22Rv1 (cell line): ENCODE measurements around the gene ZFP92.
"Not testable (repeated sequence)": the region's sequence is repeated elsewhere in the genome, so short reads cannot be mapped to it uniquely, and the experiment has no call there.

Experiments
- H3K27ac ChIP-seq: fragments of 450-650 bp; 2 replicates; pipeline ENCODE4 v1.5.1; 2017
- ZFX ChIP-seq: fragments of 450-650 bp; IDR thresholded peaks from 2 replicates; pipeline ENCODE4 v1.6.1; 2017; ENCODE audit warnings: antibody characterized with exemption, borderline replicate concordance
- TF ChIP-seq, protein P1 (sequence below): fragments of 450-650 bp; IDR thresholded peaks from 2 replicates; pipeline ENCODE4 v1.5.1; 2017; ENCODE audit warnings: mild to moderate bottlenecking

ZFP92 gene

DNA sequence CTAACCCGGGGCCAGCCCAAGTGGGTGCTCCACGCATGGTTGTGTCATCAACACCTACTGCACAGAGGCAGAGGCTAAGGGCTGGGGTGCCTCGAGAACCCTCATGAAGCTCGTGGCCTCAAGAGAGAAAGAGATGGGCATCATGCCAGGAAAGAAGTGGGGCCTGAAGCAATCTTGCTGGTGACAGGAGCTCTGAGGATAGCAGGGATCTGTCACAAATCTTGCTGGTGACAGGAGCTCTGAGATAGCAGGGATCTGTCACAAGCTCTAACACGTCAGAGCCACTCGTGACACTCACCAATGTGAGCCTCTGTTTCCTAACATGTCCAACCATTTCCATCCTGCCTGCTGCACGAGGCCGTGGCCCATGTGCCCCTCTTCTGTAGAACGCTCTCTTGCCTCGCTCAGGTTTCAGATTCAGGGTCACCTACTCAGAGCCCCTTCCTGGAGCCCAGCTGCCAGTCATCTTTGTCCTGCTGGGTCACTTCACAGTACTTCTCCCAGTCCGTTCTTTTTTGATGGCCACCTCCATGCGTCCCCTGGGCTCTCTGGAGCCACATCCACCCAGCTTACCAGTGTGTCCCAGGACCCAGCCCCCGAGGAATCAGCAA, 31.2 kb upstream of the ZFP92 start:
- no peak overlapping the region for H3K27ac ChIP-seq
- TF ChIP-seq, protein P1, sequence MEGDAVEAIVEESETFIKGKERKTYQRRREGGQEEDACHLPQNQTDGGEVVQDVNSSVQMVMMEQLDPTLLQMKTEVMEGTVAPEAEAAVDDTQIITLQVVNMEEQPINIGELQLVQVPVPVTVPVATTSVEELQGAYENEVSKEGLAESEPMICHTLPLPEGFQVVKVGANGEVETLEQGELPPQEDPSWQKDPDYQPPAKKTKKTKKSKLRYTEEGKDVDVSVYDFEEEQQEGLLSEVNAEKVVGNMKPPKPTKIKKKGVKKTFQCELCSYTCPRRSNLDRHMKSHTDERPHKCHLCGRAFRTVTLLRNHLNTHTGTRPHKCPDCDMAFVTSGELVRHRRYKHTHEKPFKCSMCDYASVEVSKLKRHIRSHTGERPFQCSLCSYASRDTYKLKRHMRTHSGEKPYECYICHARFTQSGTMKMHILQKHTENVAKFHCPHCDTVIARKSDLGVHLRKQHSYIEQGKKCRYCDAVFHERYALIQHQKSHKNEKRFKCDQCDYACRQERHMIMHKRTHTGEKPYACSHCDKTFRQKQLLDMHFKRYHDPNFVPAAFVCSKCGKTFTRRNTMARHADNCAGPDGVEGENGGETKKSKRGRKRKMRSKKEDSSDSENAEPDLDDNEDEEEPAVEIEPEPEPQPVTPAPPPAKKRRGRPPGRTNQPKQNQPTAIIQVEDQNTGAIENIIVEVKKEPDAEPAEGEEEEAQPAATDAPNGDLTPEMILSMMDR = no peak
- no peak for TF ChIP-seq ZFX

DNA sequence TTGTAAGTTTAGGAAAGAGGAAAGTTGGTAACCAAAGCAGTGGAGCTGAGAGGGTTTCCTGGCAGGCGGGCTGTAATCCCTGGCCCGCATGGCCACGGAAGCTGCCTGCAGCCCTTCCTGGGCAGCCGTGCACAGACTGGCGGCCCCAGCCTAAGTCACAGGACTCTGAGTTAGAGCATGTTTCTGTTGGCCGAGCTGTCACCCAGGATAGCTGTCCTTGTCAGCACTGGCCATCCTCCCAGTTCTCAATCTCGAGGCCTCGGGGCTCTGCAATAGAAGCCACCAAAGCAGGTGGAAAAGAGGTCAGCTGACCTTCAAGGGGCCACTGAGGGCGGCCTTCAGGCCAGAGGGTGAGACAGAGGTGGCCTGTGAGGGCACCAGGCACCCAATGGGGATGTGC, 30.6 kb upstream of the ZFP92 start:
- TF ChIP-seq, protein P1 = no peak
- TF ChIP-seq ZFX = no peak
- no peak overlapping the region for H3K27ac ChIP-seq

DNA sequence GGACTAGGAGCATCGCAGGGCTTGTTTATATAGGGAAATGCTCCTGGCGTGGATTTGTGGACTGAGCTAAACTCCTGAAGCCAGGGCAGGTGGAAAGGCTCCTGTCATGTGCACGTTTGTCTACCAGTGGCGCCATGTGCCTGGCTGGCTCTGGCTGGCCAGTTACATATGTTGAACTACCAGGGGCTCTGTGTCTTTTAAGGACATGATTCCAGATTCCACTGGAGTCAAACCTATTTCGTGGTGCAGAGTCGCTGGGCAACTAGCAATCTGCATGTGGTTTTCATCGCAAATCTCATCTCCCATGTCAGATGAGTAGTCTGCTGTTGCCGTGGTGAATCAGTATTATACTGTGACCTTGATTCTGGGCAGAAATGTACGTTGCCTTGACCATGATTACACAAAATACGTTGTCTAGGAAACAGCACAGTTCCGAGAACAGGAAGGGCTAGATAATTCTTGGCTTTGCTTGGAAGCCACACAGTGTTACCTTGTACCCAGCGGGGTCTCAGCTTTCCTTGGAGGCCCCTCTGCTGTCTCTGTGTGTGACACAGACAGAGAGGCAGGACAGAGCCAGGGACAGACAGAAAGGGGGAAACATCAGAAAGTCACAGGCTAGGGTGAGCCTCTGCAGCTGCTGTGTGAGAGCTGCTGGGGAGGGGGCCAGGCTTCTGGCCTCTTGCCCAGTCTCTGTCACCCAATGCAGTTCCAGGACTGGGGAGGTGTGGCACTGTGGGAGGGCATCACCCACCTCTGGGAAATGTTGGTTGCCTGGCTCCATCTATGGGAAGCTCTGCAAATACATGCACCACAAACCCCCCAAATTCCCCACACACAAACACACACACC, 29.4 kb upstream of the ZFP92 start:
- no peak overlapping the region for H3K27ac ChIP-seq
- TF ChIP-seq ZFX = no peak
- TF ChIP-seq, protein P1 = no peak

DNA sequence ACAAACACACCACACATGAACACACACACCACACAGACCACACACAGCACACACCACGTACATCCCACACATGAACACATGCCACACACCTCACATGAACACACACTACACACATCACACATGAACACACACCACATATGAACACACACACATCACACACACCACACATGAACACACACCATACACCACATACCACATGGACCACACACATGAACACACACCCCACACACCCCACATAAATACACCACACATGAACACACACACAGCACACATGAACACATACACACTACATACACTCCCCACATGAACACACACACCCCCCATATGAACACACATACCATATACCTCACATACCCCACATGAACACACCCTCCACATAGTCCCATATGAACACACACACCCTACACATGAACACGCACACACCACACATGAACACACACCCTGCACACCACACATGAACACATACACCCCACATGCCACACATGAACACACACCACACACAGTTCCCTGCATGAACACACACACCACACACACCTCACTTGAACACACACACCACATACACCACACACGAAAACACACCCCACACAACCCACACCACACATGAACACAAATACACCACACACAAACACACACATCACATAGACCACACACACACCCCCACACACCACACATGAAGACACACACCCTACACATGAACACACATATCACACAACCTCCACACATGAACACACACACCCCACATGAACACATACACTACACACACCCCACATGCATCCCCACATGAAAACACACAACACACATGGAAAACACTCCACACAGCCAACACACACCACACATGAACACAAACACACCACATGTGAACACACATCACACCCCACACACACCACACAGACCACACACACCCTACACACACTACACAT, 28.4 kb upstream of the ZFP92 start:
- no peak for TF ChIP-seq ZFX
- TF ChIP-seq, protein P1 = no peak
- no peak overlapping the region for H3K27ac ChIP-seq

DNA sequence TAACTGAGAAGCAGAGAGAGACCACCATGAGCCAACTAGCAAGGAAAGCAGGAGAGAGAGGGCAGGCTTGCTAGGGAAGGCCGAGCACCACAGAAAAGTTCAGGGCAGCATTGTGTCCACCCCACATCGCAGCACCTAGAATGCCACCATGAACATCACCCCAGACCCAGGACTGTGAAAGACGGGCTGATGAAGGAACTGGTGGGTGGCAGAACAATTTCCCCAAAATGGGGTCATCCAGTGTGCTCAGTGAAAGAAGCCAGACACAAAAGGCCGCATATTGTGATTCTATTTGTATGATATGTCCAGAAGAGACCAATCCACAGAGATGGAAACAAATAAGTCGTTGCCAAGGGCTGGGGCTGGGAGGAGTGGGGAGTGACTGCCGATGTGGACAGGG, 26.9 kb upstream of the ZFP92 start:
- no peak overlapping the region for H3K27ac ChIP-seq
- TF ChIP-seq ZFX = no peak
- TF ChIP-seq, protein P1 = no peak

DNA sequence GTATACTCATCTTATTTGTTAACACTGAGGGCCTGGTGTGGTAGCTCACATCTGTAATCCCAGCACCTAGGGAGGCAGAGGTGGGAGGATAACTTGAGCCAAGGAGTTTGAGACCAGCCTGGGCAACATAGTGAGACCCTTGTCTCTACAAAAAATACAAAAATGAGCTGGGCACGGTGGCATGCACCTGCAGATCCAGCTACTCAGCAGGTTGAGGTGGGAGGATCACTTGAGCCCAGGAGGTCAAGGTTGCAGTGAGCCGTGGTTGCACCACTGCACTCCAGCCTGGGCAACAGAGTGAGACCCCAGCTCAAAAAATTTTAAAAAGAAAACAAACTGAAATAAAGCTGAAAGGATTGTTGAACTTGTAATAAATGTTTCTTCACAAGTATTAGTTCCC, 26.3 kb upstream of the ZFP92 start:
- not testable (repeated sequence) for H3K27ac ChIP-seq

DNA sequence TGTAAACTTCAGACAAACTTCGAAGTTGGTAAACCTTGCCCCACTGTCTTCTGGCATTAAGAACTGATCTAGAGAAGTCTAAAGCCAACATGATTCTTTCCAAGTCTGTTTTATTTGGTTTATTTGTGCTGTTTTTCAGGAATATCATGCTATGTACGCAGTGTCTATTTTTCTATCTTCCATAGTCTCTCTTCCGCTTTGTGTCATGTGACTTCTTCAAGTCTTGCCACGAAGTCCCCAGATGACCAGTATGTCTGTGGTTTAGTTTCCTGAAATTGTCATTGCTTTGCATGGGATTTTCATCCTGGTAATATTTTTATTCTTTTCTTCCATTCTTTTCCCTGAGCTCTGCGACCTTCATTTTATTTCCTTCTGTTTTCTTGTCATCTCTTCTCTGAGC, 25.2 kb upstream of the ZFP92 start:
- no peak overlapping the region for H3K27ac ChIP-seq
- no peak for TF ChIP-seq ZFX

DNA sequence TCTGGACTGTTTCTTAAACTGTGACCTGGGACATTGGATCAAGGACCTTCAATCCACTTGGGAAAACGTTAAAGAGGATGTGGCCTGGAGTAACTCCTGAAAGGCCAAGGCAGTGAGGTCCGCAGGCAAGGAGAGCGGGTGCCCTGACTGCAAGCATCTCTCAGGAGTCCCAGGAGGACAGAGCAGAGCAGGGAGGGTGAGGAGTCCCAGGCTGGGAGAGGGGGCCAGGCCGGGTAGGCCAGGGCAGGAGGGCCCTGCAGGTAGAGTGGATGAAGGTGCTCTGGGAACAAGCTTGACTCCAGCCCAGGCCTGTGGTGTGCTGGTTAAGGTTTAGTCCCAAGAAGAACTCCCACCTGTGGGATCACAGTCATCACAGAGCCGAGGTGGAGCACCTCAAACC, 23.9 kb upstream of the ZFP92 start:
- H3K27ac ChIP-seq = no peak overlapping the region

More for the DNA sequence above, 23.9 kb upstream of the ZFP92 start:
- TF ChIP-seq, protein P1 = no peak
- no peak for TF ChIP-seq ZFX
